HCT116 (cell line): ENCODE data around the gene UPF2. TPM values are rescaled to one million over a fixed set of nuclear protein-coding genes. Genes with fewer than 3 reads are reported as not detected.

Source experiments
- ATAC-seq: fragments of 200-7000 bp; cut with Tn5 transposase; 2 replicates; pipeline ENCODE4 v1.9.1; 2020; ENCODE audit warnings: mild to moderate bottlenecking, moderate library complexity
- BruUV-seq: library from RNA; stranded (reverse); fragments of 400-500 nt; replicated peaks from 2 replicates; lab custom pipeline; 2021; lab: Mats Ljungman, UMichigan
- CTCF ChIA-PET: fragments of 300-600 bp; sonication (Branson Sonifier 250); formaldehyde crosslinking; loops from one replicate; lab custom pipeline; 2021; ENCODE audit warnings: antibody characterized with exemption; lab: Charles Lee
- POLR2A ChIA-PET: fragments of 300-600, 350-600 bp; sonication (Branson Sonifier 250); formaldehyde crosslinking; loops from one replicate; lab custom pipeline; 2021; ENCODE audit warnings: antibody characterized with exemption; lab: Charles Lee
- RAD21 ChIA-PET, 2 experiments: fragments of 300-600 bp; sonication (Branson Sonifier 250); formaldehyde crosslinking; loops; one replicate each; lab custom pipeline; 2023; ENCODE audit warnings: low total read pairs in 2 of 2; ENCODE audit not compliant: uncharacterized antibody in 2 of 2, unreplicated experiment in 2 of 2, low non-redundant PET in 1 of 2; lab: Charles Lee
- DNase-seq: peaks from one replicate; pipeline ENCODE4 v3.0.0-alpha.2; 2010; ENCODE audit warnings: low read depth, low spot score
- H2AFZ ChIP-seq: fragments of 200-600 bp; shearing (Covaris generic), sonication (generic); 2 replicates; pipeline ENCODE4 v1.6.1; 2017; ENCODE audit warnings: low read depth, mixed run types, mixed read lengths, antibody characterized with exemption, low read length; ENCODE audit not compliant: poor library complexity, severe bottlenecking
- H3K27ac ChIP-seq: 2 replicates; pipeline ENCODE4 v1.5.1; 2012; ENCODE audit warnings: low read depth, low read length
- H3K27me3 ChIP-seq: fragments of 200-600 bp; sonication (generic); 2 replicates; pipeline ENCODE4 v1.6.1; 2016; ENCODE audit warnings: mixed run types, low read length, mixed read lengths; ENCODE audit not compliant: insufficient read depth
- H3K36me3 ChIP-seq, 2 experiments: fragments of 200-500 bp in 1 of 2; fragments of 200-600 bp in 1 of 2; sonication (Bioruptor generic) in 1 of 2; sonication (generic) in 1 of 2; 2 replicates each; pipeline versions ENCODE4 v1.5.1 to v1.6.1; 2014 to 2016; ENCODE audit warnings: low read length in 2 of 2, inconsistent platforms in 1 of 2, mixed read lengths in 1 of 2, mixed run types in 1 of 2; ENCODE audit not compliant: insufficient read depth in 2 of 2, control insufficient read depth in 1 of 2
- H3K4me1 ChIP-seq, 2 experiments: fragments of 200-600 bp in 1 of 2; sonication (generic) in 1 of 2; 2 replicates each; pipeline versions ENCODE4 v1.5.1 to v1.6.1; 2012 to 2017; ENCODE audit warnings: low read length in 2 of 2, inconsistent platforms in 1 of 2, mild to moderate bottlenecking in 1 of 2, mixed read lengths in 1 of 2, mixed run types in 1 of 2, moderate library complexity in 1 of 2; ENCODE audit not compliant: insufficient read depth in 2 of 2, control insufficient read depth in 1 of 2
- H3K4me2 ChIP-seq: fragments of 200-600 bp; sonication (generic); 2 replicates; pipeline ENCODE4 v1.6.1; 2017; ENCODE audit warnings: mixed run types, low read length, mixed read lengths
- H3K4me3 ChIP-seq, 2 experiments: fragments of 200-600 bp in 1 of 2; sonication (generic) in 1 of 2; replicated peaks in 1 of 2; 2 replicates each; pipeline ENCODE4 v1.5.1; 2011 to 2016; ENCODE audit warnings: low read length in 2 of 2, control low read depth in 1 of 2, low read depth in 1 of 2, mild to moderate bottlenecking in 1 of 2, mixed read lengths in 1 of 2, mixed run types in 1 of 2
- H3K79me2 ChIP-seq: fragments of 200-600 bp; sonication (generic); 2 replicates; pipeline ENCODE4 v1.6.1; 2017; ENCODE audit warnings: mild to moderate bottlenecking, mixed run types, low read length, moderate library complexity, mixed read lengths; ENCODE audit not compliant: insufficient read depth
- H3K9ac ChIP-seq: fragments of 200-600 bp; sonication (generic); 2 replicates; pipeline ENCODE4 v1.6.1; 2016; ENCODE audit warnings: low read length, mixed read lengths
- H3K9me2 ChIP-seq: fragments of 200-600 bp; sonication (generic), shearing (Covaris generic); 2 replicates; pipeline ENCODE4 v1.6.1; 2017; ENCODE audit warnings: mixed run types, mild to moderate bottlenecking, moderate library complexity; ENCODE audit not compliant: insufficient read depth
- H3K9me3 ChIP-seq, 2 experiments: fragments of 200-500 bp in 1 of 2; fragments of 200-600 bp in 1 of 2; sonication (Bioruptor generic) in 1 of 2; sonication (generic) in 1 of 2; 2 replicates each; pipeline ENCODE4 v1.6.1; 2014 to 2017; ENCODE audit warnings: low read length in 2 of 2, mixed read lengths in 2 of 2, inconsistent platforms in 1 of 2, low read depth in 1 of 2, mild to moderate bottlenecking in 1 of 2, mixed run types in 1 of 2, moderate library complexity in 1 of 2; ENCODE audit not compliant: control insufficient read depth in 1 of 2, insufficient read depth in 1 of 2
- H4K20me1 ChIP-seq: fragments of 200-600 bp; sonication (generic), shearing (Covaris generic); 2 replicates; pipeline ENCODE4 v1.6.1; 2017; ENCODE audit warnings: mixed run types, mild to moderate bottlenecking, moderate library complexity; ENCODE audit not compliant: insufficient read depth
- EGR1 ChIP-seq: IDR thresholded peaks from 2 replicates; pipeline ENCODE4 v1.6.1; 2012; ENCODE audit warnings: low read depth
- EZH2 ChIP-seq: fragments of 200-600 bp; sonication (generic); IDR thresholded peaks from 2 replicates; pipeline ENCODE4 v1.6.1; 2017; ENCODE audit warnings: antibody characterized with exemption, mixed run types
- JUND ChIP-seq: IDR thresholded peaks from 2 replicates; pipeline ENCODE4 v1.6.1; 2012
- POLR2A ChIP-seq: IDR thresholded peaks from 2 replicates; pipeline ENCODE4 v1.7.0; 2011; ENCODE audit warnings: borderline replicate concordance; ENCODE audit not compliant: insufficient read depth, insufficient read length; ENCODE audit errors: extremely low read depth
- POLR2AphosphoS5 ChIP-seq: IDR thresholded peaks from 2 replicates; pipeline ENCODE4 v1.6.1; 2011; ENCODE audit warnings: mild to moderate bottlenecking, low read depth, low read length, moderate library complexity
- RAD21 ChIP-seq: IDR thresholded peaks from 2 replicates; pipeline ENCODE4 v1.6.1; 2012; ENCODE audit warnings: low read depth, mild to moderate bottlenecking
- SRF ChIP-seq: IDR thresholded peaks from 2 replicates; pipeline ENCODE4 v1.6.1; 2012; ENCODE audit warnings: low read depth
- YY1 ChIP-seq: IDR thresholded peaks from 2 replicates; pipeline ENCODE4 v1.6.1; 2011; ENCODE audit warnings: low read length, low read depth, moderate library complexity, mild to moderate bottlenecking; ENCODE audit not compliant: insufficient replicate concordance; ENCODE audit errors: extremely low read depth
- intact Hi-C: fragments of 100-400 bp; cut with micrococcal nuclease; formaldehyde crosslinking; loops from 2 replicates; pipeline ENCODE4 v1.10.0; 2022
- total RNA-seq: library from RNA; stranded (reverse); gene quantifications from one replicate; pipeline ENCODE4 v1.2.1, GENCODE V29; 2021; ENCODE audit not compliant: unreplicated experiment
- TF ChIP-seq, protein P1 (sequence below): IDR thresholded peaks from 2 replicates; pipeline ENCODE4 v1.6.1; 2011; ENCODE audit warnings: mild to moderate bottlenecking, low read length, moderate library complexity; ENCODE audit not compliant: insufficient replicate concordance; ENCODE audit errors: extremely low read depth
- TF ChIP-seq, protein P2 (sequence below): IDR thresholded peaks from 2 replicates; pipeline ENCODE4 v1.6.1; 2012
- TF ChIP-seq, protein P3 (sequence below), 3 experiments: fragments of 200-600 bp in 1 of 3; sonication (generic) in 1 of 3; IDR thresholded peaks in 2 of 3; conservative IDR thresholded peaks in 1 of 3; 2 replicates each; pipeline ENCODE4 v1.5.1; 2012 to 2017; ENCODE audit warnings: low read depth in 2 of 3, low read length in 2 of 3, antibody characterized with exemption in 1 of 3, borderline replicate concordance in 1 of 3, control low read depth in 1 of 3, mild to moderate bottlenecking in 1 of 3, mixed read lengths in 1 of 3, mixed run types in 1 of 3, moderate library complexity in 1 of 3; ENCODE audit not compliant: insufficient read depth in 1 of 3
- TF ChIP-seq, protein P4 (sequence below): IDR thresholded peaks from 2 replicates; pipeline ENCODE4 v1.6.1; 2012
- TF ChIP-seq, protein P5 (sequence below): IDR thresholded peaks from 2 replicates; pipeline ENCODE4 v1.6.1; 2012; ENCODE audit warnings: low read depth

The UPF2 gene
- total RNA-seq, 1 experiment from 2014 or later, result 27.3 TPM

DNA sequence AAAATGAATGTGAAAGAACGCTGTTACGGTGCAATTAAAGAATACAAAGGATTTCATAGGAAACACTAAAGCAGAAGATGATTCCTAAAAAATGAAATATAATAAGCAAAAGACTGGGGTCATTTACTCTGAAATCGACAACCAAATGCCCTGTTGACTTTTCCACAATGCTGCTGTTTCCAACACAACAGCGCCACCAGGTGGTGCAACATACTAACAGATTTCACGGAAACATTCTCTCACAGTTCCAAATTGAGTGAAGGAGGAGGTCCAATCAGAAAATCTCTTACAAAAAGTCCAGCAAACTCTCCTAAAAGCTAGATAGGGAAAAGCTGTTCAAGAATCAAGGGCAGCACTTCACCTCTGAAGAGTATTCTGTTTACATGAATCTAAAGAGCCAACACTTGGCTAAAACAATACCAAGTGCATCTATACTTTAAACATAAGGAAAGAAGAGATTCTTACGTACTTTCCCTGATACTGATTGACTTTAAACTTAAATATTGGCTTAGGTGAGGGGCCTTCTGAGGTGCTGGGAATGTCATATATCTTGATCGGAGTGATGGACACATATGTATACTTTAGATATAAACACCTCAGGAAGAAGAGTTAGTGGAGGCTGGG, 55.9 kb downstream of the UPF2 start:
- POLR2A ChIA-PET, result interaction anchor here (1.0 kb wide), 2 partner anchors 104 to 106 kb away, joined by 3 to 5 read pairs; no protein-coding TSS in a partner anchor
- peak overlapping the region; percentile 17; the same call in 1 of the 2 replicates for H3K4me2 ChIP-seq
- peaks cover 0 to 16% of the 10 kb centered on the region in 2 experiments; a peak in 2 of 4 replicates for H3K4me1 ChIP-seq
- H3K9me3 ChIP-seq, result no peaks in the 10 kb centered on the region
- no peaks in the 10 kb centered on the region for H4K20me1 ChIP-seq
- peak; percentile 77 for ATAC-seq
- no peaks in the 10 kb centered on the region for H3K27me3 ChIP-seq
- H3K9ac ChIP-seq, result peak overlapping the region; percentile 9
- H3K79me2 ChIP-seq, result peaks cover 11% of the 10 kb centered on the region; the same call in 1 of the 2 replicates
- no TSS peak for BruUV-seq
- H2AFZ ChIP-seq, result no peak overlapping the region
- peaks cover 0 to 4% of the 10 kb centered on the region in 2 experiments; a peak in 1 of 4 replicates for H3K36me3 ChIP-seq
- TF ChIP-seq, protein P1, sequence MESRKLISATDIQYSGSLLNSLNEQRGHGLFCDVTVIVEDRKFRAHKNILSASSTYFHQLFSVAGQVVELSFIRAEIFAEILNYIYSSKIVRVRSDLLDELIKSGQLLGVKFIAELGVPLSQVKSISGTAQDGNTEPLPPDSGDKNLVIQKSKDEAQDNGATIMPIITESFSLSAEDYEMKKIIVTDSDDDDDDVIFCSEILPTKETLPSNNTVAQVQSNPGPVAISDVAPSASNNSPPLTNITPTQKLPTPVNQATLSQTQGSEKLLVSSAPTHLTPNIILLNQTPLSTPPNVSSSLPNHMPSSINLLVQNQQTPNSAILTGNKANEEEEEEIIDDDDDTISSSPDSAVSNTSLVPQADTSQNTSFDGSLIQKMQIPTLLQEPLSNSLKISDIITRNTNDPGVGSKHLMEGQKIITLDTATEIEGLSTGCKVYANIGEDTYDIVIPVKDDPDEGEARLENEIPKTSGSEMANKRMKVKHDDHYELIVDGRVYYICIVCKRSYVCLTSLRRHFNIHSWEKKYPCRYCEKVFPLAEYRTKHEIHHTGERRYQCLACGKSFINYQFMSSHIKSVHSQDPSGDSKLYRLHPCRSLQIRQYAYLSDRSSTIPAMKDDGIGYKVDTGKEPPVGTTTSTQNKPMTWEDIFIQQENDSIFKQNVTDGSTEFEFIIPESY, result no peak
- no peak for TF ChIP-seq SRF
- no peak for TF ChIP-seq EGR1
- no peak for TF ChIP-seq EZH2
- TF ChIP-seq, protein P2, sequence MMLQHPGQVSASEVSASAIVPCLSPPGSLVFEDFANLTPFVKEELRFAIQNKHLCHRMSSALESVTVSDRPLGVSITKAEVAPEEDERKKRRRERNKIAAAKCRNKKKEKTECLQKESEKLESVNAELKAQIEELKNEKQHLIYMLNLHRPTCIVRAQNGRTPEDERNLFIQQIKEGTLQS, result no peak
- TF ChIP-seq, protein P3, sequence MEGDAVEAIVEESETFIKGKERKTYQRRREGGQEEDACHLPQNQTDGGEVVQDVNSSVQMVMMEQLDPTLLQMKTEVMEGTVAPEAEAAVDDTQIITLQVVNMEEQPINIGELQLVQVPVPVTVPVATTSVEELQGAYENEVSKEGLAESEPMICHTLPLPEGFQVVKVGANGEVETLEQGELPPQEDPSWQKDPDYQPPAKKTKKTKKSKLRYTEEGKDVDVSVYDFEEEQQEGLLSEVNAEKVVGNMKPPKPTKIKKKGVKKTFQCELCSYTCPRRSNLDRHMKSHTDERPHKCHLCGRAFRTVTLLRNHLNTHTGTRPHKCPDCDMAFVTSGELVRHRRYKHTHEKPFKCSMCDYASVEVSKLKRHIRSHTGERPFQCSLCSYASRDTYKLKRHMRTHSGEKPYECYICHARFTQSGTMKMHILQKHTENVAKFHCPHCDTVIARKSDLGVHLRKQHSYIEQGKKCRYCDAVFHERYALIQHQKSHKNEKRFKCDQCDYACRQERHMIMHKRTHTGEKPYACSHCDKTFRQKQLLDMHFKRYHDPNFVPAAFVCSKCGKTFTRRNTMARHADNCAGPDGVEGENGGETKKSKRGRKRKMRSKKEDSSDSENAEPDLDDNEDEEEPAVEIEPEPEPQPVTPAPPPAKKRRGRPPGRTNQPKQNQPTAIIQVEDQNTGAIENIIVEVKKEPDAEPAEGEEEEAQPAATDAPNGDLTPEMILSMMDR (IDR thresholded peaks at IDR 0.05 in 2 of 3, conservative IDR thresholded peaks at IDR 0.05 in 1 of 3; ENCODE audit: borderline replicate concordance in 1 of 3, insufficient read depth in 1 of 3, low read depth in 2 of 3, low read length in 2 of 3), result peak; percentile 76 to 92 (median 90)
- TF ChIP-seq JUND, result no peak
- TF ChIP-seq YY1, result no peak
- no peak for TF ChIP-seq POLR2A
- TF ChIP-seq POLR2AphosphoS5, result no peak
- TF ChIP-seq, protein P4, sequence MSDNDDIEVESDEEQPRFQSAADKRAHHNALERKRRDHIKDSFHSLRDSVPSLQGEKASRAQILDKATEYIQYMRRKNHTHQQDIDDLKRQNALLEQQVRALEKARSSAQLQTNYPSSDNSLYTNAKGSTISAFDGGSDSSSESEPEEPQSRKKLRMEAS, result no peak
- peak; percentile 98 for TF ChIP-seq RAD21
- TF ChIP-seq, protein P5, sequence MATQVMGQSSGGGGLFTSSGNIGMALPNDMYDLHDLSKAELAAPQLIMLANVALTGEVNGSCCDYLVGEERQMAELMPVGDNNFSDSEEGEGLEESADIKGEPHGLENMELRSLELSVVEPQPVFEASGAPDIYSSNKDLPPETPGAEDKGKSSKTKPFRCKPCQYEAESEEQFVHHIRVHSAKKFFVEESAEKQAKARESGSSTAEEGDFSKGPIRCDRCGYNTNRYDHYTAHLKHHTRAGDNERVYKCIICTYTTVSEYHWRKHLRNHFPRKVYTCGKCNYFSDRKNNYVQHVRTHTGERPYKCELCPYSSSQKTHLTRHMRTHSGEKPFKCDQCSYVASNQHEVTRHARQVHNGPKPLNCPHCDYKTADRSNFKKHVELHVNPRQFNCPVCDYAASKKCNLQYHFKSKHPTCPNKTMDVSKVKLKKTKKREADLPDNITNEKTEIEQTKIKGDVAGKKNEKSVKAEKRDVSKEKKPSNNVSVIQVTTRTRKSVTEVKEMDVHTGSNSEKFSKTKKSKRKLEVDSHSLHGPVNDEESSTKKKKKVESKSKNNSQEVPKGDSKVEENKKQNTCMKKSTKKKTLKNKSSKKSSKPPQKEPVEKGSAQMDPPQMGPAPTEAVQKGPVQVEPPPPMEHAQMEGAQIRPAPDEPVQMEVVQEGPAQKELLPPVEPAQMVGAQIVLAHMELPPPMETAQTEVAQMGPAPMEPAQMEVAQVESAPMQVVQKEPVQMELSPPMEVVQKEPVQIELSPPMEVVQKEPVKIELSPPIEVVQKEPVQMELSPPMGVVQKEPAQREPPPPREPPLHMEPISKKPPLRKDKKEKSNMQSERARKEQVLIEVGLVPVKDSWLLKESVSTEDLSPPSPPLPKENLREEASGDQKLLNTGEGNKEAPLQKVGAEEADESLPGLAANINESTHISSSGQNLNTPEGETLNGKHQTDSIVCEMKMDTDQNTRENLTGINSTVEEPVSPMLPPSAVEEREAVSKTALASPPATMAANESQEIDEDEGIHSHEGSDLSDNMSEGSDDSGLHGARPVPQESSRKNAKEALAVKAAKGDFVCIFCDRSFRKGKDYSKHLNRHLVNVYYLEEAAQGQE, result no peak
- TF ChIP-seq, all 23 proteins: peak for 2
- CTCF ChIA-PET, result interaction anchor here (0.6 to 3.6 kb wide), 29 partner anchors 9 to 1113 kb away, joined by 3 to 76 read pairs (median 4); partner anchors contain the start of genes OPTN and UPF2
- no peaks in the 10 kb centered on the region for H3K9me2 ChIP-seq
- intact Hi-C loops, result loop anchor here (1.0 to 5.0 kb wide), 4 partner anchors 105 to 469 kb away; no protein-coding TSS in a partner anchor
- no peak overlapping the region; the same call in 1 of the 2 replicates for H3K27ac ChIP-seq
- RAD21 ChIA-PET, result interaction anchor here (0.7 to 2.0 kb wide), 4 partner anchors 106 to 229 kb away, joined by 3 to 6 read pairs (median 4); no protein-coding TSS in a partner anchor
- DNase-seq, result peak; percentile 79
- no peak overlapping the region for H3K4me3 ChIP-seq
